Trophoblast cell (in vitro differentiated cells and primary cell): Measurements from ENCODE around the gene NADSYN1.

Source experiments
- DNase-seq, 2 donors: peaks; one replicate each; pipeline ENCODE4 v3.0.0-alpha.2; 2016
- H2AFZ ChIP-seq: 2 replicates; pipeline ENCODE4 v1.6.1; 2013; ENCODE audit warnings: low read length, moderate library complexity, mild to moderate bottlenecking; ENCODE audit not compliant: insufficient read depth, poor library complexity
- H2AK5ac ChIP-seq: 2 replicates; pipeline ENCODE4 v1.6.1; 2013; ENCODE audit warnings: mild to moderate bottlenecking, low read length
- H2BK120ac ChIP-seq: 2 replicates; pipeline ENCODE4 v1.6.1; 2013; ENCODE audit warnings: low read length, mild to moderate bottlenecking, moderate library complexity; ENCODE audit not compliant: insufficient read depth, poor library complexity
- H2BK12ac ChIP-seq: 2 replicates; pipeline ENCODE4 v1.6.1; 2013; ENCODE audit warnings: mild to moderate bottlenecking, low read length, moderate library complexity
- H2BK5ac ChIP-seq: 2 replicates; pipeline ENCODE4 v1.6.1; 2013; ENCODE audit warnings: low read length, low read depth, moderate library complexity, mild to moderate bottlenecking; ENCODE audit not compliant: poor library complexity
- H3K14ac ChIP-seq: 2 replicates; pipeline ENCODE4 v1.6.1; 2013; ENCODE audit warnings: mild to moderate bottlenecking, low read length
- H3K18ac ChIP-seq: 2 replicates; pipeline ENCODE4 v1.6.1; 2013; ENCODE audit warnings: mild to moderate bottlenecking, low read length
- H3K23ac ChIP-seq: 2 replicates; pipeline ENCODE4 v1.6.1; 2013; ENCODE audit warnings: low read length
- H3K27ac ChIP-seq: 2 replicates; pipeline ENCODE4 v1.5.1; 2013; ENCODE audit warnings: low read depth, mild to moderate bottlenecking, inconsistent platforms, low read length, moderate library complexity
- H3K27me3 ChIP-seq: 2 replicates; pipeline ENCODE4 v1.6.1; 2013; ENCODE audit warnings: inconsistent platforms, mild to moderate bottlenecking, low read length, moderate library complexity; ENCODE audit not compliant: insufficient read depth
- H3K36me3 ChIP-seq, 2 experiments: 1 replicate in 1 of 2; 2 replicates in 1 of 2; pipeline ENCODE4 v1.6.1; 2013; ENCODE audit warnings: low read length in 2 of 2, mild to moderate bottlenecking in 2 of 2, moderate library complexity in 1 of 2; ENCODE audit not compliant: insufficient read depth in 2 of 2, control insufficient read depth in 1 of 2
- H3K4ac ChIP-seq: 2 replicates; pipeline ENCODE4 v1.6.1; 2013; ENCODE audit warnings: low read depth, mild to moderate bottlenecking, low read length, moderate library complexity
- H3K4me1 ChIP-seq, 2 experiments: 1 replicate in 1 of 2; 2 replicates in 1 of 2; pipeline ENCODE4 v1.6.1; 2013; ENCODE audit warnings: low read length in 2 of 2, mild to moderate bottlenecking in 2 of 2, moderate library complexity in 1 of 2; ENCODE audit not compliant: insufficient read depth in 2 of 2, control insufficient read depth in 1 of 2
- H3K4me2 ChIP-seq: 2 replicates; pipeline ENCODE4 v1.6.1; 2013; ENCODE audit warnings: inconsistent platforms, mild to moderate bottlenecking, low read length, moderate library complexity
- H3K4me3 ChIP-seq: 2 replicates; pipeline ENCODE4 v1.5.1; 2013; ENCODE audit warnings: mild to moderate bottlenecking, low read depth, low read length, inconsistent platforms
- H3K79me1 ChIP-seq: one replicate; pipeline ENCODE4 v1.6.1; 2013; ENCODE audit warnings: low read length
- H3K79me2 ChIP-seq: 2 replicates; pipeline ENCODE4 v1.6.1; 2013; ENCODE audit warnings: low read length, mild to moderate bottlenecking; ENCODE audit not compliant: control insufficient read depth, insufficient read depth, poor library complexity
- H3K9ac ChIP-seq: 2 replicates; pipeline ENCODE4 v1.6.1; 2013; ENCODE audit warnings: mild to moderate bottlenecking, low read length
- H3K9me3 ChIP-seq: 2 replicates; pipeline ENCODE4 v1.6.1; 2013; ENCODE audit warnings: low read depth, mild to moderate bottlenecking, control low read depth, inconsistent platforms, low read length; ENCODE audit not compliant: insufficient read depth
- H4K12ac ChIP-seq: 2 replicates; pipeline ENCODE4 v1.6.1; 2013; ENCODE audit warnings: low read depth, mild to moderate bottlenecking, low read length, moderate library complexity
- H4K8ac ChIP-seq: 2 replicates; pipeline ENCODE4 v1.6.1; 2013; ENCODE audit warnings: low read depth, mild to moderate bottlenecking, low read length, moderate library complexity
- H4K91ac ChIP-seq: one replicate; pipeline ENCODE4 v1.6.1; 2013; ENCODE audit warnings: low read depth, mild to moderate bottlenecking, low read length, moderate library complexity
- WGBS: extraction: QIAGEN DNeasy Blood & Tissue Kit; methylation state at CpG from one replicate; pipeline ENCODE4 v1.1.7; 2013; ENCODE audit warnings: missing lambda C conversion rate; ENCODE audit not compliant: insufficient read length, insufficient coverage; ENCODE audit errors: extremely low coverage; 5-methylcytosine and 5-hydroxymethylcytosine counted together

NADSYN1 gene

GRCh38 chr11:71451596-71452198 lies 1.3 kb upstream of the NADSYN1 start:
- Histone ChIP-seq H2AK5ac (no peak overlapping the region), H4K91ac (no peak overlapping the region), H2AFZ (no peak overlapping the region), H3K9me3 (no peaks in the 10 kb centered on the region), H3K18ac (no peak overlapping the region), H3K4me1 (peaks cover 11 to 17% of the 10 kb centered on the region in 2 experiments), H4K8ac (no peak overlapping the region), H3K9ac (no peak overlapping the region), H3K79me1 (peaks cover 17% of the 10 kb centered on the region), H3K4me3 (no peak overlapping the region), H2BK120ac (no peak overlapping the region), H3K23ac (no peak overlapping the region), H3K4me2 (no peak overlapping the region), H3K36me3 (peaks cover 13 to 14% of the 10 kb centered on the region in 2 experiments), H4K12ac (no peak overlapping the region), H3K79me2 (peaks cover 17% of the 10 kb centered on the region), H2BK5ac (no peak overlapping the region), H3K27me3 (no peaks in the 10 kb centered on the region), H2BK12ac (no peak overlapping the region), H3K4ac (no peak overlapping the region), H3K27ac (no peak overlapping the region), H3K14ac (no peak overlapping the region)
- no CpG with 5 or more reads among the region's 9 CpGs for WGBS
- DNase-seq: peak in 1 of 2 donors; percentile 7

DNA sequence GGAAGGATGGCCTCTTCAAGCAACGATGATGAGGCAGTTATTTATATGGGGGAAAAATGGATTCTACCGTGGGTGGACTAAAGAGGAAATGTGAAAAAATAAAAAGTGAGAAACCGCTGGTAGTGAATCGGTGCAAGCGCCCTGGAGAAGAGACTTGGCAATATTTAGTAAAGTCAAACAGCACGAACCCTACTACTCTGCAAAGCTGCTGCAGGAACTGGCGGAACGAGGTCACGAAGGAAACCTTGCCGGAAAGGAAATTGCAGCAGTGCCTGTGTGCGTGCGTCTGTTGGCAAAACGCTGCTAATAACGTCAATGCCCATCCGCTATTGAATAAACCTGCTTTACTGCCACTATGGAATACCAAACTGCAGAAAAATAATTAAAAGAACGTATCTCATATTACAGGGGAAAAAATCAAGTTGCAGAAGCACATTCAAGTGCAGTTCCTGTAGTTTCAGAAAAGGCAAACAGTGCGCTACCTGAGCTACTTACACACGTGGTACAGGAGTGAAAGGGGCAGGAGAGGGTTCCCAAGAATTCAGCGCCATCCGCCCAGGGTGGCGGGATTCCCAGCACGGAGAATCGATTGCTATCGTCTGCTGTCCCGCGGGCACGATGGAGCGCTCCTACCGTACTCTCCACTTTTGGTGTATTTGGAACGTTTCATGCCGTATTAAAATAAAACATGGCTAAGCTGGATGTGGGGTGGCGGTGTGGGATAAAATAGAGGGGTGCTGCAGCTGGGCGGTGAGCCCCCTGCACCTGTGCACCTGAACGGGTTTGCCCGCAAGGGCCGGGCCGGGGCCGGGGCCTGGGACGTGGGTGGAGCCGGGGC lies 585 bp upstream of the NADSYN1 start:
- Histone ChIP-seq H3K23ac (no peak overlapping the region), H2BK12ac (no peak overlapping the region), H3K4me3 (peak overlapping the region; percentile 66), H3K79me1 (peaks cover 17% of the 10 kb centered on the region), H3K27ac (no peak overlapping the region), H3K27me3 (no peaks in the 10 kb centered on the region), H3K4me2 (peak overlapping the region; percentile 83), H3K79me2 (peaks cover 16% of the 10 kb centered on the region), H4K91ac (no peak overlapping the region), H4K8ac (no peak overlapping the region), H2AK5ac (no peak overlapping the region), H3K4me1 (peaks cover 11% of the 10 kb centered on the region in 2 experiments), H4K12ac (no peak overlapping the region), H3K36me3 (peaks cover 14 to 16% of the 10 kb centered on the region in 2 experiments), H2AFZ (peak overlapping the region; percentile 3), H2BK120ac (no peak overlapping the region), H2BK5ac (no peak overlapping the region), H3K14ac (no peak overlapping the region), H3K9ac (no peak overlapping the region), H3K9me3 (no peaks in the 10 kb centered on the region), H3K4ac (no peak overlapping the region), H3K18ac (no peak overlapping the region)
- no CpG with 5 or more reads among the region's 40 CpGs for WGBS
- DNase-seq: peak in 1 of 2 donors; percentile 16

DNA sequence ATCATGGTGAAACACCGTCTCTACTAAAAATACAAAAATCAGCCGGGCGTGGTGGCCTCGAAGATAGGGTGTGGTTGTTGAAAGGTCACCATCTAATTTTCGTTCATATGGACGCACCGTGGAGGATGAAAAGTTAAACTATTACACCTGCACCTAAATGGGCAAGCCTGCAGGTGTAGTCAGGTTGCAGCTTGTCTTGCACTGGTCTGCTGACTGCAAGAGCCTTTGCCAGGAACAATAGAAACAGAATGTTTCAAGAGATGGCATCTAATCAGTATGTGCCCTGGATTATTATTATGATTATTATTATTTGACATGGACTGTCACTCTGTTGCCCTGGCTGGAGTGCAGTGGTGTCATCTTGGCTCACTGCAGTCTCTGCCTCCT lies 908 bp downstream of the NADSYN1 start:
- no CpG with 5 or more reads among the region's 7 CpGs for WGBS
- no peak overlapping the region for H3K27ac ChIP-seq
- no peak overlapping the region for H2BK5ac ChIP-seq
- no peak overlapping the region for H3K18ac ChIP-seq
- H4K12ac ChIP-seq: no peak overlapping the region
- no peak overlapping the region for H4K91ac ChIP-seq
- no peak for DNase-seq
- no peak overlapping the region for H4K8ac ChIP-seq
- no peak overlapping the region for H2AFZ ChIP-seq
- peak overlapping the region; percentile 94 for H3K4ac ChIP-seq
- H3K79me1 ChIP-seq: peaks cover 6% of the 10 kb centered on the region
- H3K4me3 ChIP-seq: no peak overlapping the region
- no peak overlapping the region for H3K23ac ChIP-seq
- no peaks in the 10 kb centered on the region for H3K27me3 ChIP-seq
- no peak overlapping the region for H2AK5ac ChIP-seq
- H3K4me2 ChIP-seq: peak overlapping the region; percentile 98
- peaks cover 6% of the 10 kb centered on the region for H3K79me2 ChIP-seq
- H3K4me1 ChIP-seq: peaks cover 11% of the 10 kb centered on the region in 2 experiments
- H3K14ac ChIP-seq: no peak overlapping the region
- H2BK120ac ChIP-seq: no peak overlapping the region
- H3K9ac ChIP-seq: no peak overlapping the region
- H2BK12ac ChIP-seq: no peak overlapping the region
- H3K36me3 ChIP-seq: peaks cover 23 to 28% of the 10 kb centered on the region in 2 experiments
- no peaks in the 10 kb centered on the region for H3K9me3 ChIP-seq

GRCh38 chr11:71454470-71455113 lies 1.6 kb downstream of the NADSYN1 start:
- H4K12ac ChIP-seq: no peak overlapping the region
- H3K9ac ChIP-seq: no peak overlapping the region
- H2AK5ac ChIP-seq: no peak overlapping the region
- no peak overlapping the region for H2BK120ac ChIP-seq
- peak in 1 of 2 donors; percentile 2 for DNase-seq
- no peak overlapping the region for H2BK12ac ChIP-seq
- H4K91ac ChIP-seq: no peak overlapping the region
- peaks cover 3% of the 10 kb centered on the region for H3K9me3 ChIP-seq
- H2AFZ ChIP-seq: no peak overlapping the region
- H3K23ac ChIP-seq: no peak overlapping the region
- H3K36me3 ChIP-seq: peaks cover 30 to 35% of the 10 kb centered on the region in 2 experiments
- H3K18ac ChIP-seq: no peak overlapping the region
- no peaks in the 10 kb centered on the region for H3K27me3 ChIP-seq
- no peak overlapping the region for H3K4me2 ChIP-seq
- H3K4me3 ChIP-seq: no peak overlapping the region
- no peak overlapping the region for H3K27ac ChIP-seq
- H3K14ac ChIP-seq: no peak overlapping the region
- peaks cover 5% of the 10 kb centered on the region for H3K79me2 ChIP-seq
- no peak overlapping the region for H4K8ac ChIP-seq
- peaks cover 6% of the 10 kb centered on the region for H3K79me1 ChIP-seq
- H3K4me1 ChIP-seq: peaks cover 9% of the 10 kb centered on the region in 2 experiments
- WGBS: no CpG with 5 or more reads among the region's 7 CpGs
- no peak overlapping the region for H3K4ac ChIP-seq
- no peak overlapping the region for H2BK5ac ChIP-seq
